Smooth muscle cell (in vitro differentiated cells): ENCODE data around the gene UBE2D3. TPM values are rescaled to one million over a fixed set of nuclear protein-coding genes. Genes with fewer than 3 reads are reported as not detected.
"Not testable (repeated sequence)": the region's sequence is repeated elsewhere in the genome, so short reads cannot be mapped to it uniquely, and the experiment has no call there.

Source experiments
- DNase-seq: peaks from one replicate; lab custom pipeline; 2025; ENCODE audit not compliant: unreplicated experiment; lab: John Stamatoyannopoulos, UW
- H2AFZ ChIP-seq: fragments of 200-600 bp; sonication (generic); 2 replicates; pipeline ENCODE4 v1.6.0; 2016; ENCODE audit warnings: antibody characterized with exemption, low read depth, mild to moderate bottlenecking
- H3F3A ChIP-seq: fragments of 200-600 bp; sonication (generic); 2 replicates; pipeline ENCODE4 v1.6.0; 2017; ENCODE audit warnings: antibody characterized with exemption, low read depth
- H3K27ac ChIP-seq: fragments of 200-600 bp; sonication (generic); 2 replicates; pipeline ENCODE4 v1.5.1; 2016; ENCODE audit warnings: low read depth, mild to moderate bottlenecking
- H3K27me3 ChIP-seq: fragments of 200-600 bp; sonication (generic); 2 replicates; pipeline ENCODE4 v1.6.1; 2016; ENCODE audit warnings: low read depth, mild to moderate bottlenecking
- H3K36me3 ChIP-seq: fragments of 200-600 bp; sonication (generic); 2 replicates; pipeline ENCODE4 v1.5.1; 2016; ENCODE audit warnings: low read depth
- H3K4me1 ChIP-seq: fragments of 200-600 bp; sonication (generic); 2 replicates; pipeline ENCODE4 v1.5.1; 2016; ENCODE audit warnings: low read depth
- H3K4me2 ChIP-seq: fragments of 200-600 bp; sonication (generic); 2 replicates; pipeline ENCODE4 v1.6.0; 2016; ENCODE audit warnings: mild to moderate bottlenecking
- H3K4me3 ChIP-seq: fragments of 200-600 bp; sonication (generic); 2 replicates; pipeline ENCODE4 v1.5.1; 2016; ENCODE audit warnings: mild to moderate bottlenecking
- H3K79me2 ChIP-seq: fragments of 200-600 bp; sonication (generic); 2 replicates; pipeline ENCODE4 v1.6.0; 2016; ENCODE audit warnings: low read depth, mild to moderate bottlenecking
- H3K9ac ChIP-seq: fragments of 200-600 bp; sonication (generic); 2 replicates; pipeline ENCODE4 v1.6.0; 2016; ENCODE audit warnings: low read depth
- H3K9me3 ChIP-seq: fragments of 200-600 bp; sonication (generic); replicated peaks from 2 replicates; pipeline ENCODE4 v1.5.1; 2016; ENCODE audit warnings: low read depth
- H4K20me1 ChIP-seq: fragments of 200-600 bp; sonication (generic); 2 replicates; pipeline ENCODE4 v1.6.0; 2016; ENCODE audit warnings: low read depth
- CTCF ChIP-seq: fragments of 200-600 bp; sonication (generic); IDR thresholded peaks from 2 replicates; pipeline ENCODE4 v1.5.1; 2017; ENCODE audit warnings: borderline replicate concordance, mild to moderate bottlenecking, antibody characterized with exemption; ENCODE audit not compliant: insufficient read depth, poor library complexity, severe bottlenecking
- WGBS: methylation state at CpG from one replicate; pipeline ENCODE4 v1.1.7; 2016; ENCODE audit warnings: low lambda C conversion rate; 5-methylcytosine and 5-hydroxymethylcytosine counted together
- polyA plus RNA-seq: library from polyadenylated mRNA; unstranded; fragments of >200 nt; fragmentation: Nextera tagmentation; extraction: Ambion mirVana; gene quantifications from 2 replicates; pipeline ENCODE4 v1.2.1, GENCODE V29; 2016
- total RNA-seq: library from RNA; depleted of rRNA; stranded (reverse); fragments of >200 nt; gene quantifications from 2 replicates; pipeline ENCODE4 v1.2.3, GENCODE V29; 2014

Gene UBE2D3
- total and polyA plus RNA-seq, 2 experiments from 2014 or later = 305 to 703 TPM

GRCh38 chr4:102868781-102869568 lies 41.6 kb upstream of the UBE2D3 start, which contains the start of gene CISD2:
Gene CISD2 (plus strand): TSS chr4:102868992. CDS start chr4:102869085, 93 bp downstream.
- TF ChIP-seq CTCF = no peak
- H3K4me2 ChIP-seq = peak within 1 kb of the TSS; percentile 92
- 1% methylated on average over 71 of the region's 71 CpGs for WGBS
- peaks cover 33% of the 10 kb centered on the region for H3K4me1 ChIP-seq
- H3K27me3 ChIP-seq = no peaks in the 10 kb centered on the region
- peak within 1 kb of the TSS; percentile 88 for H3K9ac ChIP-seq
- no peaks in the 10 kb centered on the region for H4K20me1 ChIP-seq
- DNase-seq = peak; percentile 90
- H2AFZ ChIP-seq = peak within 1 kb of the TSS; percentile 90
- no peaks in the 10 kb centered on the region for H3F3A ChIP-seq
- no peaks in the 10 kb centered on the region for H3K9me3 ChIP-seq
- no peaks in the 10 kb centered on the region for H3K36me3 ChIP-seq
- H3K4me3 ChIP-seq = peak within 1 kb of the TSS; percentile 85
- peak within 1 kb of the TSS; percentile 96 for H3K27ac ChIP-seq
- peaks cover 64% of the 10 kb centered on the region for H3K79me2 ChIP-seq

- no peak for DNase-seq
- Histone ChIP-seq H3K36me3 (no peaks in the 10 kb centered on the region), H4K20me1 (no peaks in the 10 kb centered on the region), H3K27ac (peak overlapping the region; percentile 96), H3K9ac (peak overlapping the region; percentile 88), H3K9me3 (no peaks in the 10 kb centered on the region), H3K4me1 (peaks cover 33% of the 10 kb centered on the region), H3K27me3 (no peaks in the 10 kb centered on the region), H2AFZ (peak overlapping the region; percentile 90), H3K79me2 (peaks cover 64% of the 10 kb centered on the region), H3K4me3 (peak overlapping the region; percentile 85), H3F3A (no peaks in the 10 kb centered on the region), H3K4me2 (peak overlapping the region; percentile 92)
- no peak for TF ChIP-seq CTCF
- 44% methylated on average over 23 of the region's 23 CpGs for WGBS
Observed at GRCh38 chr4:102868153-102868780, 40.9 kb upstream of the UBE2D3 start.

GRCh38 chr4:102867278-102868152 lies 40.2 kb upstream of the UBE2D3 start:
- no peaks in the 10 kb centered on the region for H4K20me1 ChIP-seq
- peak overlapping the region; percentile 90 for H2AFZ ChIP-seq
- peak overlapping the region; percentile 92 for H3K4me2 ChIP-seq
- peaks cover 33% of the 10 kb centered on the region for H3K4me1 ChIP-seq
- DNase-seq = no peak
- peak overlapping the region; percentile 85 for H3K4me3 ChIP-seq
- 88% methylated on average over 12 of the region's 12 CpGs for WGBS
- H3K36me3 ChIP-seq = no peaks in the 10 kb centered on the region
- no peaks in the 10 kb centered on the region for H3K27me3 ChIP-seq
- peaks cover 58% of the 10 kb centered on the region for H3K79me2 ChIP-seq
- peak overlapping the region; percentile 96 for H3K27ac ChIP-seq
- no peaks in the 10 kb centered on the region for H3K9me3 ChIP-seq
- no peak overlapping the region for H3K9ac ChIP-seq
- TF ChIP-seq CTCF = no peak
- no peaks in the 10 kb centered on the region for H3F3A ChIP-seq

- not testable (repeated sequence) for H3K36me3 ChIP-seq, H4K20me1 ChIP-seq, H3K9me3 ChIP-seq, H3K4me3 ChIP-seq, H2AFZ ChIP-seq, H3K4me2 ChIP-seq, H3K27ac ChIP-seq, DNase-seq, H3K9ac ChIP-seq, H3K27me3 ChIP-seq, H3F3A ChIP-seq
- 93% methylated on average over 3 of the region's 5 CpGs for WGBS
- Histone ChIP-seq H3K79me2 (peaks cover 36% of the 10 kb centered on the region), H3K4me1 (peaks cover 20% of the 10 kb centered on the region)
Observed at GRCh38 chr4:102865327-102865726, 38.0 kb upstream of the UBE2D3 start.
